GM21723 (cell line): ENCODE measurements around the gene GRK5.

Experiments used
- ATAC-seq: cut with Tn5 transposase; IDR thresholded peaks from one replicate; pipeline ENCODE4 v1.9.1; 2021; ENCODE audit warnings: mild to moderate bottlenecking, moderate library complexity; ENCODE audit not compliant: unreplicated experiment

Gene GRK5

DNA sequence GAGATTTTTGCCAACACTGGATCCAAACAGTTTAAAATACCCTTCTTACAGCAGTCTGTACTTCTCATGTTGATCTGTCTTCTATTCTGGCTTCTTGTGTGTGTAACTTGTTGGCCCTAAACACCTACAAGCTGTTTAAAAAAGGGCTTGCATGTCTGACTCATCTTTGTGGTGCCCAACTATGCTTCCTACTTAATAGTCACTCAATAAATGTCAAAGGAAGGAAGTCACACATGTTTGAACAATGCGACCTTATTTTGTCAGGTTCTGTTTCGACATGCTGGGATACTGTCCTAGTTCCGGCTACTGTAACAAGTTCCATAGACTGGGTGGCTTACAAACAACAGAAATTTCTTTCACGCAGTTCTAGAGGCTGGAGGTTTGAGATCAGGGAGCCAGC is 9.4 kb upstream of the GRK5 start:
- no peak for ATAC-seq

DNA sequence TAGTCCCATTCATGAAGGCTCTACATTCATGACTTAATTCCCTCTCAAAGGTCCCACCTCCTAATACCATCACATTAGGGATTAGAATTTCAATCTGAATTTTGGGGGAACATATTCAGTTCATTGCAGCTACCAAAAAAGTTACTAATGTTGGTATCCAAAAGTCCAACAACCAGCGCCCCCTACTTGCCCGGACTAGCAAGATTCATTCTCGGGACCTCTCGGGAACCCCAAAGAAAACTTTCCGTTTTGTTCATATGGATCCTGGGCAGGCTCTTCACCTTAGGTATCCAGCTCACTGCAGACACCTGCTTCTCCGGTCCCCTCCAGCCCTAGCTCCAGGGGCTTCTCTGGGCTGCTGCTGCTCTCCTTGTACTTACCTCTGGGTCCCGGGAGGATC is 8.9 kb upstream of the GRK5 start:
- ATAC-seq, result no peak

DNA sequence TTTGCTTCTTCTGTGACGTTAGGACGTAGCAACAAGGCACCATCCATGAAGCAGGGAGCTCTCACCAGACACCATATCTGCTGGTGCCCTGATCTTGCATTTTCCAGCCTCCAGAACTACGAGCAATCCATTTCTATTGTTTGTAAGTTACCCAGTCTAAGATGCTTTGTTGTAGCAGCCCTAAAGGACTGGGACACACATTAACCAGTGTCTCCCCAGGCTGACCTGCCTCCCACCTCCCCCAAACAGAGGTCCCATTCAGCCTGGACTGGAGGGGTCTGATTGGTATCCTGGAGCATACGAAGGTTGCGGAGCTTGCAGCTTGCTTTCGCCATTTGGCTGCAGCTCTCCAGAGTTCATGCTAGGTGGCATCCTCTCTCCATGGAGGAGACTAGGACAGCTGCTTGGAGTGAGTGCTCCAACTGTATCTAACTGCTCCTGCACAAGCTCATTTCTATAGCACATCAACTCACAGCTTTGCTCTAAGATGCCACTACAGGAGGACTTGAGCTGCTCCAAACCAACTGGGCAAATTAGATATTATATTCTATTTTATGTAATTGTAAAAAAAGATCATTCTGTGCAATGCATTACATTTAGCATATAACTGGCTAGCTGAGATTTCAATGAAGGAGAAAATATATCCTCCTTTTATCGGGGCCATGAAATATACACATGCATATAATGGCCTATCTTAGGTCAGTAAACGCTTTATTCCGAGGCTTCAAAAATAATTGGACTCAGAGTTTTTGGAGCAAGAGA is 8.0 kb upstream of the GRK5 start:
- ATAC-seq, result no peak

DNA sequence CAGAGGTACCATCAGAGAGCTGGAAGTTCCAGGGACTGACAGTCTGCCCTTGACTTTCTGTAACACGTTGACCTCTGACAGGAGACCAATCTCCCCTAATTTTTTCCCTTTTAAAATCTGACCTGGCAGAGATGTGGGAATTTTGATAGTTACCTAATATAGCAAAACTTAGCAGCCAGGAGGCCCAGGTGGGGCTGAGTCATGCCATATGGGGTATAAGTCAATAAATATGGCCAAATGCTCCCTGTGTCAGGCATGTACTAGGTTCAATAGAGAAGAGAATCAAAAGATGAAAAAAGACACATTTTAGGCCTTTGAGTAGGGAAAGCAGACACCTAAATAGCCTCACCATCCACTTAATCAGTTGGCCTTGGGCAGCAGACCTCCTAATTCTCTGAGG is 6.1 kb upstream of the GRK5 start:
- ATAC-seq, result no peak

DNA sequence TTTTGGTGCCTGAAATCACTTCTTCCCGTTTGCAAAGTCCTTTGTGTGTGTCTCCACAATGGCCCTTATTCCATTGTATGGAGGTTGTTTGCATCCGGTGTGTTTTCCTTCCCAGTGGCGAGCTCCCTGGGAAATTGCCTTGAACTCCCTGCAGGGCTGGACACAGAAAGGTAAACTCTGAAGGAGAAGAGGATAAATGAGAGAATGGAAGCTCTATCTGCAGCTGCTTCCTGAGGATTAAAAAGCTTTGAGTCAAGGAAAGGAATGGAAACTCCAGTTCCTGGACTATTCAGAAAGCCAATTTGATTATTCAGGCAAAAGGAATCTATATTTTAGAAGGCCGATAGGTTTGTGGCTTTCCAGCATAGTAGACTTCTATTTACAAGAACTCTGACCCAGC is 4.4 kb upstream of the GRK5 start:
- ATAC-seq, result no peak

DNA sequence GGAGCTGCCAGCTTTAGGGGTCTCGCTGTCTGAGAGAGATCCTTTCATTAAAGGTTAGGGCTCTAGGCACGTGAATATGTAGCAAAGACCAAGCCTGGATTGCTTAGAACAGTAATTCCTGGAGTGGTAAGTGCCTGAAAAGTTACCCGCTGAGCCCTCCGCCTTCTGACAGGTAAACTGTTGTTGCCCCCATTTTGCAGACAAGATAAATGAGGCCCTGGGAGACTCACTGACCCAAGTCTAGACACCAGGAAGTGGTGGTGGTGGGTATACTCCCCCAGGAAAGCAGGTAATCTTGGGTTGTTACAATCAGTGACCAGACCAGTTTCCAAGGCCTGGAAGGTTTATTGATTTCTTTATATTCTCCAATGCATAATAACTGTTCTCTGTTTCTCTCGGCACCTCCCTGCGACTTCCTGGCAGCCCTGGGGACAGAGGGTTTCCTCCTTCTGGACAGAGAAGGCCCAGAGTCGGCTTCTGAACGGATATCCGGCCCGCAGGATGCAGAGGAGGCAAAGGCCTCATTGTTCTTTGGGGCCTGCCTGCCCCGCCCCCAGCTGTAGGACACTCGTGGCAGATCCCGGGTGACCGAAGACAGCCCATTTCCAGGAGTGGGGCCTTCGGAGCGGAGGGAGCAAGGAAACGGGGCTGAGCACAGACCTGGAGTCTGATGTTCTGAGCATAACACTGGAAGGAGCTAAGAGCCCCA is 1.3 kb upstream of the GRK5 start:
- peak; percentile 14 for ATAC-seq

DNA sequence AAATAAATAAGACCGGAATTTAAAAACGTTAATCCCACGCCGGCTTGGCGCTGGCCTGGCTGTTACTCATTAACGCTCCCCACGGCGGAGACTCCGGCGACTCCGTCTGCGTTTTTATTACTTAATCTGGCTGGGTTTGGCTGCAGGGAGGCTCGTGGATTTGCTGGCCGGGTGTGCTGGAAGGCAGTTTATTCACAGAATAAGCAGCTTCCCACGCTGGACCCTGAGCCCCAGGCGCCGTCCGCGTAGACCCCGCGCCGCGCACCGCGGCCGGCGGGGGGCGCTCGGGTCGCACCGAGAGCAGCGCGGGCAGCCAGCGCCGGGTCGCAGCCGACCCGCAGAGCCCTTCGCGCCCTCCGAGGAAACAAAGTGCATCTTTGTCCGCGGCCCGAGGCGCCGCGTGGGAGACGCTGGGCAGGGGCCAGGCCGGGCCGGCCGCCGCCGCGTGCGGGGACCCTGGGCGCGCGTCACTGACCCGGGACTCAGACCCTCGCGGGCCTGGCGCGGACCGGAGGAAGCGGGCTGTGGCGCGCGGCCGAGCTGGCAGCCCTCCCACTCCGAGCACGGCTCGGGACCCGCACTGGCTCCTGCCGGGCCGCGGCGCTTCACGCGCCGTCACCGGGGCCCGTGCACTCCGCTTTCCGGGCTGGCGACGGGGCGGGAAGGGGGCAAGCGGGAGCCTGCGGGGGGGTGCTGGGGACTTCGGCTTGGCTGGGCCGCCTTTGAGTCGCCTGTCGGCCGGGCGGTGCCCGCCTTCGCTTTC is 587 bp upstream of the GRK5 start:
- ATAC-seq, result peak; percentile 64

DNA sequence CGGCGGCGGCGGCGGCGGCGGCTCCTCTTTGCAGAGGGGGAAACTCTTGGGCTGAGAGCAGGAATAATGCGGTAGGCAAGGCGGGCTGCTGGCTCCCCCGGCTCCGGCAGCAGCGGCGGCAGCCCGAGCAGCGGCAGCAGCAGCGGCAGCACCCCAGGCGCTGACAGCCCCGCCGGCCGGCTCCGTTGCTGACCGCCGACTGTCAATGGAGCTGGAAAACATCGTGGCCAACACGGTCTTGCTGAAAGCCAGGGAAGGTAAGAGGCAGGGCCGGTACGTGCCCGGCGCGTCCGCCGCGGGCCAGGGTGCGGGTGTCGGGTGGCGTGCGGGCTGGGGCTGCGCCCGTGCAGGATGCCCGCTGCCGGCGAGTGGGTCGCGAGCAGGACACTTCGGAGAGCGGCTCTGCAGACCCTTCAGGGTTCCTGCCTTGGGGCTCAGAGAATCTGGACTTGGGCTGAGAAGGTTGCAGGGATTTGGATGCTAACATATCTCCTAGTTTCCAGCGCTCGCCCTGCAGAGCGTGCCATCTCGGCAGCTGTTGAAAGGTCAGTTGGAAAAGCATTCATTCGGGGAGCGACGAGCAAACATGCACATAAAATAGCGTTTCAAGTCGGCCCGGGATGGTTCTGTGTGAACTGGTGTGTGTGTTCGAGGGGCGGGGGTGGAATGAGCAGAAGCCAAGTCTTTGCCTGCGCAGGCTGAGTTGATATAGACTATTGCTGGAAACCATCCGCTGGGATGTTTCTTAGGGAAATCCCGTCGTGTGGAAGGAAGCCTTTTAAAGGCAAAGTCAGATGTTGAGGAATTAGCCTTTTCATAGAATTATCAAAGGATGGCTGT is 562 bp downstream of the GRK5 start:
- peak; percentile 2 for ATAC-seq

DNA sequence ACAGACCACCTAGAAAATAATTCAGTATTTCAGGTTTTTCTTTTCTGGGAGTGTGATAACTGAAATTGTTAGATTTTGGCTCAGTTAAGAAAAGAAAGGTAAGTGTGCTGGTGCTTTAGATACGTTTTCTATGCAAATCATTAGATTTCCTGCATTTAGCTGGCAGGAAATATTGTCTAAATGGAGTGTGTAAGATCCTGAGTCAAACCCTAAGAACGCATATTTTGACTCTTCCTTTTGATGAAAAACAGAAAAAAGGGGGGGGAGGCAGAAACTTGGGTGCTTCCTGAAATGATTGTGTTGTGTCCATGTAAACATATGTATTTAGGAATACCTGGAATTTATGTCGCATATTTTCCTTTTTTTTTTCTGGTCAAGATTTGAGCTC is 1.2 kb downstream of the GRK5 start:
- ATAC-seq, result no peak

DNA sequence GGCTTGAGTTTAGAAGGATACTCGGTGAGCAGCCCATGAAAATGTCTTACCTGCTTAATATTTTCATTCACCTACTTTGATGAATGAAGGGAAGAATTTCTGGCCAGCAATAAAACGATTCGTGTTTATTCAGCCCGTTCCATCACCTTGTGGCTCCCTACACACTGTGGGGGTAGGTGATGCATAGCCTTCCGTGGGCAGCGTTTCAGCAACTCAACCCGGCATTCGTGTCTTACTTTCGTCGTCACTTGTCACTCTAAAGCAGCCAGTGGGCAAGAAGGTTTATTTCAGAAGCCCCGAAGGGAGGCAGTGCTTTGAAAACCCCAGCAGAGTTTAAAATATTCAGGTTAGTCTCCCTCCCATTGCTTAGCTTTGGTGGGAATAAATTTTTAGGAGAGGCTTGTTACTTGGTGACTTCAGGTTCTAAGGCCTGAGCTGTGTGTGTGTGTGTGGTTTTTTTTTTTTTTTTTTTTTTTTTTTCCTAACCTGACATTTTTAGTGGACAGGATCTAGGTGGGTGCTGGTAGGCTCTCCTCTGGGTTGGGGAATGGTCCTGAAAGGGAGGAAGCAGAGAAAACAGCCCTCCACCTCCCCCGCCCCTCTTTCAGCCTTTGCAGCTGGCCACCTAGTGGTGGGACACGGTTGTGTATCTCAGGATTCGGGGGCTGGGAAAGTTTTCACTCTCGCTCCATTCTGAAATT is 1.8 kb downstream of the GRK5 start:
- no peak for ATAC-seq

DNA sequence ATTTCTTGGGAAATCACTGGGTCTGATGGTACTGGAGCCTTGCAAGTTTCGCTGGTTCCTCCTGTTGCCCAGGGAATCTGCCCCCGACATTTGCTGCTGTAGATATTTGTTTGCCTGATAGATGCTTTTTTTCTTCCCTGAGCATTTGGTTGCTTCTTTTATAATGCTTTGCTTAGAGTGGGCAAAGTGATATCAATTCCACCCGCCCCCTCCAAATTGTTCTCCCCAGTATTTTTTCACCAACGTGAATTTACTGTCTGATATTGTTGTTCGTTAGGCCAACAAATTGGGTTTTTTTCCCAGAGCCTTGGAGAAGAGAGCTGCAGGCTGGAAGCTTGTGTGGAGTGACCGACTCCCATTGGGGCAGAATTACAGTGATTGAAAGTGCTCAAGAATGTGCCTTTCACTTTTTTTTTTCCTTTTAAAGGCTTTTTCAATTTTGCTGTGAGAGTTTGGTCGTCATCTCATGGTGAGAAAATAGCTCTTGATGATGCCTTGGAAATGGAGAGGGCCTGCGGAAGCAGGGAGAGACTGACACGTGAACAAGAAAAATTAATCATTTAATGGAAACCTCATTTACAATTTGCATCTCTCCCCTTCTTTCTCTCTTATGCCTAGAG is 2.5 kb downstream of the GRK5 start:
- no peak for ATAC-seq

DNA sequence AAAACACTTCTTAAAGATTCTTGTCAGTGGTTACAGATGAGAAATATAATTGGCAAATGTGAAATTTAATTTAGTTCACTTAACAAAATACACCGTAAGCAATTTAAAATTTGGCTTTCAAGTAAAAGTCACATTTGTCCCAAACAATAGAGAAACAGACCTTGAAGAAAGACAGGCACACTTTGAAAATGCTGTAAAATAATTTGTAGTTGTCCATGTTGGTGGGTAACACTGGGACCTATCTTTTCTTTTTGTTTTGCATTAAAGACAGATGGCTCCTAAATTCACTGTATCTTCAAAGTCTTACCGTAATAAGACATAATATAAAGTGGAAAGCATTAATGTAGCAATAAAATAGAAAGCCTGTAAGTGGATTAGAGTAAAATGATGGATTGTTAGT is 3.3 kb downstream of the GRK5 start:
- no peak for ATAC-seq

DNA sequence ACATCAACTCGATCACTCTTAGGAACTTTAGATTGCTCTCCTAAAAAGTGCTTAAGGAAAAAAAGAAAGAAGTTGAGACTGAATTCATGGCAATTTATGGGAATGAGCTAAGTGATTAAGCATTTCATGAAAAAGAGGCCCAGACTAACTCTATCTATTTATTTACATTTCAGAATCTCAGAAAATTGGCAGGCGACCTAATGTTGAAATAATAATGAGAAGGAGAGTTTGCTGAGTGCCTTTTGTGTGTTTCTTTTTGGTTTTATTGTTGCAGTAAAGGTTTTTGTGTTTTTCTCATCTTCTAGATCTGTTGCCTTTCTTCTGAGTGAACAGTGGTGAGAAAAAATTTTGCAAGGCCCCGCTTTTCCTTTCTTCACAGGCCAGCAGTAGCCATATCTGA is 3.8 kb downstream of the GRK5 start:
- no peak for ATAC-seq

DNA sequence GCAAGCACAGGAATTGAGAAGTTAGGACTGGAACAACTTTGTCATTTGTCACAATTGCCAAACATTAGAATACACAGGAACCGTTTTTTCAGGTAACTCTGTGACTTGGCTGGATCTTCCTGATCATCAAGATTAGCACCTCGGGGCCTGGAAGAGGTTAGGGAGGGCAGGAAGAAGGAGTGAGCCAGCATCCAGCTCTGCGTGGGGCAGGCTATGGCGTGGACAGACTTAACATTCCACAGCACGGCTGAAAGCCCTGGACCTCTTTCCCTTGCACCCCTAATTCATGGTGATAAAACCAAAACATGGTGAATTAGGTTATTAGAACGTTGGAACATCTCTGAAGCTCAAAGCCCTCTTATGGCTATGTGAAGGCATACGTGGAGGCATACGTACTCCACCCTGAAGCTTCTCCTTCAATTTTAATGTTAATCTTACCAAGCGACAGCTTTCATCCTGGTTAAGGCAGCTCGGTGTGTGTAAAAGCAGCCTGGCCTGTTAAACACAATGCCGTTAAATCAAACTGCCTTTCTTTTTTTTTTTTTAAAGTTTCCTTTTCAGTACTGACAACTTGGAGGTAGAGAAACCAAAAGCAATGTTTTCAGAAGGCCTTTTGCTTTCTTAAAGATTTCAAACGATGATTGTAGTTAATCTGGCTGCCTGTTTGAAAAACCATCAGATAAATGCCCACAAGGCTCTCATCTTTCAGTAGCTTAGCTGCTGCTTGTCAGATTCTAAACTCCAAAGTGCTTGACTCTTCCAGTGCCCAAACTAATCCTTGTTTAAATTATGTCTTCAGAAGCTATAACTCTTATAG is 4.5 kb downstream of the GRK5 start:
- no peak for ATAC-seq

DNA sequence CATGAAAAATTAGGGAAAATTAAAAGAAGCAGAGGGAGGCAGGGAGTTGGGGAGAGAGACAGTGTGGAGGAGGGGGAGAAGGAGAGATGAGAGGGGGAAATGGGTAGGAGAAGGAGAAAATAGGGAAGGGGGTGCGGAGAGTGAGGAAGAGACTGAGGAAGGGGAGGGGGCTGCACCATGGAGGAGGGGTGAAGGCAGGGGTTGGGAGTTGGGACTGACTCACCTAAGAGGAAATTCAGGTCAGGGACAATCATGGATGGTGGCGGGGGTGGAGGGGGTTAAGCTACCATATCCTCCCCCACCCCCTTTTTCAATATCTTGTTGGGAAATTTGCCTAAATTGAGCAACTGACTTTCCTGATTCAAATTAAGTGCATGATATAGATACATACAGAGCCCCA is 8.0 kb downstream of the GRK5 start:
- ATAC-seq, result no peak

DNA sequence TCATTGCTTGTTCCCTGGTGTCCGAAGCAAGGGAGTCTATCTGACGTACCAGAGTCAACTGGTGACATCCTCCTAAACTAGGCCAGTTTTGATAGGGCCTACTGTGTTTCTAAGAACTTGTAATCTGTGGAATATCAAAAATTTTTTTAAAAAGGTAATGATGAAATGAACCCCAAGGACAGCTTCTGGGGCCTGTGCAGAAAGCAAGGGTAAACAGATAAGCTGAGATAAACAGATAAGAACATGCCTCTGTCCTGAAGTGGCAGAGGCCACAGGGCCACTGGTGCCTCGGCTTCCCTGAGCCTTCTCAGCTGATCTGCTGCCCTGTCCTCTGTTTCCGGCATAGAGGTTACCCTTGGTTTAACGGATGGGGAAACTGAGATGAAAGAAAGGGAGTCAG is 8.8 kb downstream of the GRK5 start:
- no peak for ATAC-seq

DNA sequence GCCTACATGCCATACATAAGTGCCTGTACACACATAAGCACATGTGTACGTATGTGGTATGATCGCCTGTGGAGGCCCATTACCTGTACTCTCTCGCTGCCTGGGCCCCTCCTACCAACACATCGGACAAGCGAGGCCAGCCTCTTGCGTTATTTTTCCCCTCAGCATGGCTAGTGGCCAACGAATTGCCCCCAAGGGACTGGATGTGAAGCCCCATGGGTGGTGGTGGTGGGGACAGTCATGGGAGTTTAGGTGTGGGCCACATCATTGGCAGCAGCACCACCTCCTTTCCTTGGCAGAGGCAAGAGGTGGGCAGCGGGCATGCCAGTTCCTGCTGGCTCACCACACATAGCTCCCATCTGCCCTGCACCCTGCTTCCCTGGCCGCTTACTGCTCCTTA is 10.0 kb downstream of the GRK5 start:
- no peak for ATAC-seq

DNA sequence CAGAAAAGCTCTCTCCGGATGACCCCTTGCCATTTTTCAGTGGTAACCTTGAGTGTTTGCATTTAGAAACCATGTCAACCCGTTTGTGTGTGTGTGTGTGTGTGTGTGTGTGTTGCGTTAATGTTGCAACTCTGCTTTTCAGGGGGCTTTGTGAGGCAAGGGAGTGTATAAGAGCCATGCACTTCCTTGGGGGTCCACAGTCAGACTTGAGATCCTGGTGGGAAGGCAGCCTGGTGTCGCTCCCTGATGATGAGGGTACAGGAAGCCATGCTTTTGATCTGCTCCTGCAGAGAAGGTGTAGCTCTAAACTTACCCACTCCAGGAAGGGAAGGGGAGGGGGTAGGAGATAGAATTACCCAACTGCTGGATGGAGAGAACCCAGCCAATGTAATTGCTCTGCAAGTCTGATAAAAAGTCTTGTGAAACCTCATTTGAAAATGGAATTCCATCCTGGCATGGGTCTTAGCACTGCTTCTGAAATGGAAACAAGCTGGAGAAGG is 10.7 kb downstream of the GRK5 start:
- ATAC-seq, result no peak

DNA sequence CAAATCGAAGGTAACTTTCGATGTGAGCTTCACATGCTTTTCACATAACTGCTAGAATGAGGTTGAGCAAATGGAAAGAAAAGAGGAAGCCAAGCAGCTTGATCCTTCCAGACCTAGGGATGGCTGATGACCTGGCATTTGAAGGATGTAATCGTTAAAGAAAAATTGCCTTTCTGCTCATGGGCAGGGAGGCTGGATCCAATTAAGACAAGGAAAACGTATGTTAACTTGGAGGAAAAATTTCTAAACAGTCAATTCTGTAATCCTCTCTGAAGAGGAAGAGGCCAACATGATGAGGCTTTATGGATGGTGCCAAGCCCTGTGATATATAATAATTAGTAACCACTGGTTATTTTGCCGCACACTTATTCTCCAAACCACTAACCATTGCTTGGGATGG is 12.5 kb downstream of the GRK5 start:
- ATAC-seq, result no peak
